ENCODE measurements around the gene SNRNP25. TPM values are rescaled to one million over a fixed set of nuclear protein-coding genes. Genes with fewer than 3 reads are reported as not detected.
A peak's percentile ranks its signal among the peaks of the same experiment; 100 is the strongest.
"Not testable (repeated sequence)": the region's sequence is repeated elsewhere in the genome, so short reads cannot be mapped to it uniquely, and the experiment has no call there.

Gene SNRNP25
- total RNA-seq, 6 donors from 2014 or later, result 6.9 to 26.2 (median 16.0) TPM

DNA sequence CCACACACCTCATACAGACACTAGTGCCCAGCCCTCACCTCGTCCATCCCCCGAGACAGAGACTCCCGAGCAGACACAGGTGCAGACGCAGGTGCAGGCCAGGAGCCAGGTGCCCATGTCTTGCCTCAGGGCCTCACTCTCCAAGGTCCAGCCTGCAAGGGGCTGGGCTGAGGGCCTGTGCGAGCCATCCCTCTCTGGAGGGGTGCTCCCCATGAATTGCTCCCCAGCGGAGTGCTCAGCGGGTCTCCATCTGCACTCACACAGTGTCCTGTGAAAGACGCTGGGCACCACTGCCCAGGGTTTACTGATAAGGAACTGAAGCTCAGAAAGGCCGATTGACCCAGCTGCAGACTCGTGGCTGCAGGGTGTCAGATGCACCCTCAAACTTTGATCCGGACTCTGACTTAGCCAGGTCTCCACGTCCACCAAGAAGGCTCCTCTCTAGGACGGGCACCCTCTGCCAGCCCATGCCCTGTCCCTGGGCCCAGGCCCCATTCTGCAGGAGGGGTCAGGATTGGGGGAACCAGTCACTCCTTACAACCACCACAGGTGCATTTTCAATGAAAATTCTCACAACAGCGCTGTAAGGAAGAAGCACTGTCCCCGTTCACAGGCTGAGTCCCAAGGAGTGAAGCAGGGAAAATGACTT lies 17.2 kb upstream of the SNRNP25 start:
- no peaks in the 10 kb centered on the region for H3K27me3 ChIP-seq
- H3K27ac ChIP-seq, result no peak overlapping the region
- DNase-seq, result no peak
- H3K4me1 ChIP-seq, result peaks cover 0 to 19% (median 9%) of the 10 kb centered on the region in 4 donors
- WGBS, 2 donors, result 94 to 97% methylated on average over 4 to 15 of the region's 15 CpGs
- no peak for ATAC-seq (ENCODE audit: low FRiP score in 2 of 2)
- TF ChIP-seq EP300 (IDR thresholded peaks at IDR 0.05) (no peak), POLR2A (IDR thresholded peaks at IDR 0.05) (no peak), POLR2AphosphoS5 (IDR thresholded peaks at IDR 0.05) (no peak)
- TF ChIP-seq, protein P1, sequence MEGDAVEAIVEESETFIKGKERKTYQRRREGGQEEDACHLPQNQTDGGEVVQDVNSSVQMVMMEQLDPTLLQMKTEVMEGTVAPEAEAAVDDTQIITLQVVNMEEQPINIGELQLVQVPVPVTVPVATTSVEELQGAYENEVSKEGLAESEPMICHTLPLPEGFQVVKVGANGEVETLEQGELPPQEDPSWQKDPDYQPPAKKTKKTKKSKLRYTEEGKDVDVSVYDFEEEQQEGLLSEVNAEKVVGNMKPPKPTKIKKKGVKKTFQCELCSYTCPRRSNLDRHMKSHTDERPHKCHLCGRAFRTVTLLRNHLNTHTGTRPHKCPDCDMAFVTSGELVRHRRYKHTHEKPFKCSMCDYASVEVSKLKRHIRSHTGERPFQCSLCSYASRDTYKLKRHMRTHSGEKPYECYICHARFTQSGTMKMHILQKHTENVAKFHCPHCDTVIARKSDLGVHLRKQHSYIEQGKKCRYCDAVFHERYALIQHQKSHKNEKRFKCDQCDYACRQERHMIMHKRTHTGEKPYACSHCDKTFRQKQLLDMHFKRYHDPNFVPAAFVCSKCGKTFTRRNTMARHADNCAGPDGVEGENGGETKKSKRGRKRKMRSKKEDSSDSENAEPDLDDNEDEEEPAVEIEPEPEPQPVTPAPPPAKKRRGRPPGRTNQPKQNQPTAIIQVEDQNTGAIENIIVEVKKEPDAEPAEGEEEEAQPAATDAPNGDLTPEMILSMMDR (IDR thresholded peaks at IDR 0.05), result no peak
- H3K36me3 ChIP-seq, result no peaks in the 10 kb centered on the region
- H3K4me3 ChIP-seq, result no peak overlapping the region
- H3K9me3 ChIP-seq, result no peaks in the 10 kb centered on the region

DNA sequence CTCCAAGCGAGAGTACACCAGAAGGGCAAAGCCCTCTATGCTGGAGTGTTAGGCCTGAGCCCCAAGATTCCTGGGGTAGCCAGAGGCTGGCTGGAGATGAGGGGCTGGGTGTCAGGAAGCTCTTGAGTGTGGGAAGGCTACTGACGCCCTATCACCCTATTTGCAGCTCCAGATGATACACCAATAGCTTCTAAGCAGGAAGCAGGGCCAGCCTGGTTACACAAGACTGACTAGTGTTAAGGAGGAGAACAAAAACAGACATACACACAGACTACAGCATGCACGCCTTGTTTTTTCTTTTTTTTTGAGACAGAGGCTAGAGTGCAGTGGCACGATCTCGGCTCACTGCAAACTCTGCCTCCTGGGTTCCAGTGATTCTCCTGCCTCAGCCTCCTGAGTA lies 16.1 kb upstream of the SNRNP25 start:
- no peaks in the 10 kb centered on the region for H3K27me3 ChIP-seq
- DNase-seq, result no peak
- no peak overlapping the region for H3K27ac ChIP-seq
- H3K4me1 ChIP-seq, result peaks cover 0 to 19% (median 9%) of the 10 kb centered on the region in 4 donors
- H3K36me3 ChIP-seq, result no peaks in the 10 kb centered on the region
- TF ChIP-seq POLR2A (IDR thresholded peaks at IDR 0.05) (no peak), POLR2AphosphoS5 (IDR thresholded peaks at IDR 0.05) (no peak), EP300 (IDR thresholded peaks at IDR 0.05) (no peak)
- TF ChIP-seq, protein P1 (IDR thresholded peaks at IDR 0.05), result no peak
- peak in 1 of 2 donors; percentile 27 for ATAC-seq (ENCODE audit: low FRiP score in 2 of 2)
- H3K9me3 ChIP-seq, result no peaks in the 10 kb centered on the region
- 81 to 90% methylated on average over 5 of the region's 5 CpGs for WGBS, 2 donors
- no peak overlapping the region for H3K4me3 ChIP-seq

DNA sequence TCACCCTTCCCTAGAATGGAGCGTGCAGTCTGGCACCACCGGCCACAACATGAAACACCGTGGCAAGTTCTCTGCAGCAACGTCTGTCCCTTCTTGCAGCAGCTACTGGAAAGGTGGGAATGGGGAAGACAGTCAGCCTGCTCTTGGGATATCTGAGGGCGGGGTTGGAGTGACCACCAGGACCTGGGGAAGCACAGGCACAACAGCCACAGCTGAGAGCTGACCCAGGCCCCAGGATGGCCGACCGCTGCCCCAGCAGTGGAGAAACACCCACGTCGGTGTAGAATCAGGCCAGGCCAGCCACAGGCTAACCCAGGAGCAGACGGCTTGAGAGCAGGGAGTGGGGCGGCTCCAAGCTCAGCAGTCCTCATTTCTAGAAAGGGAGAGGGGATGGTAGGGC lies 15.4 kb upstream of the SNRNP25 start:
- WGBS, 2 donors, result 92 to 95% methylated on average over 8 to 11 of the region's 11 CpGs
- not testable (repeated sequence) for H3K4me3 ChIP-seq; DNase-seq; H3K9me3 ChIP-seq; H3K27ac ChIP-seq; ATAC-seq (ENCODE audit: low FRiP score in 2 of 2); H3K36me3 ChIP-seq; H3K27me3 ChIP-seq
- H3K4me1 ChIP-seq, result peaks cover 0 to 19% (median 9%) of the 10 kb centered on the region in 4 donors

DNA sequence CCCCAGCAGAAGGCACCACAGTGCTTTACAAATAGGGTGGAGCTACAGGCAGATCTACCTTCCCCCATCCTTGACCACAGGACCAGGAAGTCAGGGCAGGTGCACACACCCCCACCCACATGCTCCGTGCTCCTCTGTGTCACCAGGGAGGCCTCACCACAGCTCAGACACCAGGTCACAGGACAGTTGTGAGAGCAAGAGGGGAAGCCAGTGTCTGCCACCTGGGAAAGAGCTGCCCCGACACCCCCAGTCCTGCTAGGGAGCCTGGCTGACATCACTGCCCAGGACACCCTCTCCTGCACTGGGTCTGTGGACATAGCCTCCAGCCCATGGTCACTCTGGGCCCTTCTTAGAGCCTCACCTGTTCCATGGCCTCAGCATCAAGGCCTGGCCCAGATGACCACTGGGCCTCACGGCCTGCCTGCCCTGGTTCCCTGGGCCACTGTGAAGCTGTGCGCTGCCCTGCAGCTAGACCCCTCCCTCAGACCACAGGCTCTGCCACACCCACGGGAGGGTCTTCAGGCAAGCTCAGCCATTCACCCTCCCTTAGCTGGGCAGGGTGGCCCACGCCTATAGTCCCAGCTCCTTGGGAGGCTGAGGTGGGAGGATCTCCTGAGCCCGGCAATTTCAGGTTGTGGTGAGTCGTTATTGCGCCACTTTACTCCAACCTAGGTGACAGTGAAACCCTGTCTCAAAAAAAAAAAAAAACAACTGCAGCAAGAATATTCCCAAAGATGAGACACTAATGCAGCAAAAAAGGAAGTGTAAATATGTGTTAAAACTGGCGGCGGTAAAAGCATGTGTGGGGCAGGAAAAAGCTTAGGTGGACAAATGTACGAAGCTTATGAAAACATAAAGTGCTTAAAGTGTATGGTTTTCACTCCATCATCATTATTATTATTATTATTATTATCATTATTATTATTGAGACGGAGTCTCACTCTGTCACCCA lies 14.4 kb upstream of the SNRNP25 start:
- DNase-seq (peak in 1 of 2 donors; percentile 67), ATAC-seq (ENCODE audit: low FRiP score in 2 of 2) (peak; percentile 18 to 76)
- TF ChIP-seq POLR2A (IDR thresholded peaks at IDR 0.05) (no peak), EP300 (IDR thresholded peaks at IDR 0.05) (no peak), POLR2AphosphoS5 (IDR thresholded peaks at IDR 0.05) (no peak)
- TF ChIP-seq, protein P1 (IDR thresholded peaks at IDR 0.05), result no peak
- H3K27ac ChIP-seq, result peak overlapping the region in 1 of 4 donors; percentile 39
- WGBS, 2 donors, result 72 to 82% methylated on average over 11 to 13 of the region's 13 CpGs
- H3K27me3 ChIP-seq, result no peaks in the 10 kb centered on the region
- no peaks in the 10 kb centered on the region for H3K9me3 ChIP-seq
- H3K36me3 ChIP-seq, result no peaks in the 10 kb centered on the region
- no peak overlapping the region for H3K4me3 ChIP-seq
- H3K4me1 ChIP-seq, result peaks cover 0 to 19% (median 9%) of the 10 kb centered on the region in 4 donors

DNA sequence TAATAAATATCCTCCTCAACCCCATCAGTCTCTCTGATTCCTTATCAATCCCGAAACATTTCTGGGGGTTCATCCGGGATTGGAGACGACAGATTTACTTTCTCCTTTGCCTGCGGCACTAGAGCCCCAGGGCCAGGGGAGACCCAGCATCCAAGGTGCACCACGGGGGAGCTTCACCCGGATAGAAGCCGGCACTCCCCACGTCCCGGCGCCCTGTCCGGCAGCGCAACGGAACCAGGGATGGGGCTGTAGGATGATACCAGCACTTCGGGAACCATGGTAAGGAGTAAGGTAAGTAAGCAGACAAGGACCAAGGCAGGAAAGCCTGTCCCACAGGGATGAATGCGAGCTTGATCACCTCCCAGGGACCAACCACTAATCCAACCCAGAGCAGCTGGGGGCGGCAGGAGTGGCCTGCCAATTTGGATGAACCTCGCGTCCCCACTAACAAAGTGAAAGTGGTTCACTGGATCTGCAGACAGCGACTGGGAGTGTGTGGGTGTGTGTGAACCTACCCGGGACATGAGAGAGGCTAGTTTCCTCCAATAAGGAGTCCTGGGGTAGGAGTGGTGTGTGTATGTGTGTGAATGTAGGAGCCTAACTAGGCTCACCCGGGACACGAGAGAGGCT lies 12.1 kb upstream of the SNRNP25 start:
- Histone ChIP-seq H3K4me1 (peaks cover 0 to 13% (median 7%) of the 10 kb centered on the region in 4 donors), H3K4me3 (no peak overlapping the region), H3K27ac (no peak overlapping the region), H3K9me3 (no peaks in the 10 kb centered on the region), H3K36me3 (peaks cover 0 to 18% (median 6%) of the 10 kb centered on the region in 4 donors), H3K27me3 (no peaks in the 10 kb centered on the region)
- DNase-seq (peak in 1 of 2 donors; percentile 56), ATAC-seq (ENCODE audit: low FRiP score in 2 of 2) (peak in 1 of 2 donors; percentile 62)
- 92 to 94% methylated on average over 20 to 22 of the region's 22 CpGs for WGBS, 2 donors
- TF ChIP-seq, protein P1 (IDR thresholded peaks at IDR 0.05), result no peak
- TF ChIP-seq POLR2AphosphoS5 (IDR thresholded peaks at IDR 0.05) (no peak), EP300 (IDR thresholded peaks at IDR 0.05) (no peak), POLR2A (IDR thresholded peaks at IDR 0.05) (no peak)

Measured in upper lobe of left lung (tissue), 6 donors.